ENCODE measurements around the gene CUX1. TPM values are rescaled to one million over a fixed set of nuclear protein-coding genes. Genes with fewer than 3 reads are reported as not detected.
"Not testable (repeated sequence)": the region's sequence is repeated elsewhere in the genome, so short reads cannot be mapped to it uniquely, and the experiment has no call there.

The CUX1 gene
- total RNA-seq, 1 donor from 2014 or later: 48.9 TPM

GRCh38 chr7:102149416-102149815 lies 332.0 kb downstream of the CUX1 start:
- DNase-seq: no peak

DNA sequence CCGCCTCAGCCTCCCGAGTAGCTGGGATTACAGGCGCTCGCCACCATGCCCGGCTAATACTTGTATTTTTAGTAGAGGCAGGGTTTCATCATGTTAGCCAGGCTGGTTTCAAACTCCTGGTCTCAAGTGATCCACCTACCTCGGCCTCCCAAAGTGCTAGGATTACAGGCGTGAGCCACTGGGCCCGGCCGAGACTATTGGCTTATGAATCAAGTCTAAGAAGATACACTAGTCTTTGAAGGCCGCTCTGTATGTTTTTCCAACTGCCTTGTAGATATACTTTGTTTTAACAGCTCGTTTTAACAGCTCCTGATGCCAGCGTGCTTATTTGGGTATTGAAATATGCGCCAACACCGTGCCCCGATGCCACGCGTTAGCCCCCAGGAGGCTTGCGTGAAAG lies 332.8 kb downstream of the CUX1 start:
- no peak for DNase-seq

GRCh38 chr7:102152672-102153598 lies 335.5 kb downstream of the CUX1 start:
- DNase-seq: no peak

GRCh38 chr7:102153599-102153946 lies 336.1 kb downstream of the CUX1 start:
- no peak for DNase-seq

- no peak for DNase-seq
Observed at GRCh38 chr7:102154425-102154824, 337.0 kb downstream of the CUX1 start.

DNA sequence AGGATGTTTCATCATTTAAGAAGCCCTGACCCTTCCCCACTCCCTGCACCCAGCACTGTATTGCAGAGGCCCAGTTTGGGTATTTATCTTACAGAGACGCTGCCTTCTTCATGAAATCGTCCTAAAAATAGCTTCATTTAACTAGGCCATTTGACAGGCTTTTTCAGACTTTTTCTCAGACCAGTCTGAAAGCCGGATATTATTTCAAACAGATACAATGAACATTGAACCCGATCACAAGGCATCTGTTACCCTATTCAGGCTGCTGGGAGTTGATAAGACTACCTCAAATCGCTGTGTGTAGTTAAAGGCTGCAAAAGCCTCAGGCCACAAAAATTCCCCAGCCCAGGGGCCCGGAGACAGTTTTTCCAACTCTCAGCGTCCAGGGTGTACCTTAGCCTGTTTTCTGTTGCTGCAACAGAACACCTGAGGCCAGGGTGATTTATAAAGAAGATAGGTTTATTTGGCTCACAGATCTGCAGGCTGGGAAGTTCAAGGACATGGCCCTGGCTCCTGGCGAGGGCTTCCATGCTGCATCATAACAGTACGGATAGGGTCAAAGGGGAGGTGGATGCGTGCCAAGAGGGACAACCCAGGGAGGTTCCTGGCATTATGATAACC lies 338.5 kb downstream of the CUX1 start:
- DNase-seq: no peak

GRCh38 chr7:102156867-102157266 lies 339.4 kb downstream of the CUX1 start:
- DNase-seq: no peak

DNA sequence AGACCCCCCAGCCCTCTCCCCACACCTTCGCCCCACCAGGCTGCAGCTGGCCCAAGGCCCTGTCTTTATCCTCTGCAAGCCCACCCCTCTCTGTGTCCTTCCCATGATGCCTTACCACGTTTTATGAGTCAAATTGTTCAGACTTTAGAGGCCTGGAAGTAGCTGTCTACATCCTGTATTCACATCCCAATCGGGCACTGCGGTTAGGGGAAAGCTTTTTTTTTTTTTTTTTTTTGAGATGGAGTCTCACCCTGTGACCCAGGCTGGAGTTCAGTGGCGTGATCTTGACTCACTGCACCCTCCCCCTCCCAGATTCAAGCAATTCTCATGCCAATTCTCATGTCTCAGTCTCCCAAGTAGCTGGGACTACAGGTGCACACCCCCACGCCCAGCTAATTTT lies 347.7 kb downstream of the CUX1 start:
- DNase-seq: no peak

DNA sequence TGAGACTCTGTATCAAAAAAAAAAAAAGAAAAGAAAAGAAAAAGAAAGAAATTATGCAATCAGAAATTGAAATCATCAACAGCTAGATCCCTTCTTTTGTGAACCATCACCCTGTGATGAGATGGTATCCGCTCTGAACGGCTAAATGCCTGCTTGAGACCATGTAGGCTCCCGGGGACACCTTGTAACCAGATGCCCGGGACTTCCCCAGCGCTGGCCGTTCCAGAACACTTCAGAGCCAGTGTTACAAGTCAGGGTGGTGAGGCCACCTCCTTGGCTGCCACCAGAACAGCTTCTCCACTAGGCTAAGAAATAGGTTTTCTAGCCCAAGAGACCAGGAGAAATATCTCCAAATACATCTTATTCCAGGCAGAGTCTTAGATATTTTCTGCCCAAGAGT lies 349.8 kb downstream of the CUX1 start:
- DNase-seq: no peak

DNA sequence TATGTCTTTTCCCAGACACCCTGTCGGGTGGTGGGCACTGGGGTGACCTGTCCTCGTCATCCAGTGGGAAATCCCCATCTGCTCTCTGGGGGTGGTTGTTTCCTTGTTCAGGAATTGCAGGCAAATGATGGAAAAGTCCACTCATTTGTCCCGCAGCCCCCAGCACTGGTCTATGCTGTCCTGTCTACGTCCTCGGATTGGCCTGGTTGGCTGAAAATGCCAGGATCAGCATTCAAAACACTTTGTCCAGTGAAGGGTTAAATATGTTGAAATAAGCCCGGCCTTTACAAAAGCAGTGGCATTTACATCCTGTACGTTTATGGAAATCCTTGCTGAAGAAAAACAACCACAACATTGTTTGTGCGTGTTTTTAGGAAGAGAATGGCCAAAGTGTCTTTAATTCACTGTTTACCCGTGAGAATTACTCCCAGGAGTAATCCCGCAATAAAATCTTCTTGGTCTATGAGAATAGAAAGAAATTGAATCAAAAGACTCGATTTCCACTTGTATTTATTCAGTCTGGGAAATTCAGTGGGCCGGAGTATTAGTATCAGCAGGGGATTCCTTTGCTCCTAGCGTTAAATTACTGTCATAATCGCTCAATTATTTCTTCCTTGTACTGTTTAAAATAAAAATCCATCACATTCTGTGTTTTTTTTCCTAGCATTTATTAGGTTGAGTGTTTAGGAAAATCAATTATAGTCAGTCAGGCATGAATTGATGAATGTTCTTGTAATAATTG lies 352.4 kb downstream of the CUX1 start:
- DNase-seq: no peak

- no peak for DNase-seq
Observed at GRCh38 chr7:102170393-102170970, 353.1 kb downstream of the CUX1 start.

DNA sequence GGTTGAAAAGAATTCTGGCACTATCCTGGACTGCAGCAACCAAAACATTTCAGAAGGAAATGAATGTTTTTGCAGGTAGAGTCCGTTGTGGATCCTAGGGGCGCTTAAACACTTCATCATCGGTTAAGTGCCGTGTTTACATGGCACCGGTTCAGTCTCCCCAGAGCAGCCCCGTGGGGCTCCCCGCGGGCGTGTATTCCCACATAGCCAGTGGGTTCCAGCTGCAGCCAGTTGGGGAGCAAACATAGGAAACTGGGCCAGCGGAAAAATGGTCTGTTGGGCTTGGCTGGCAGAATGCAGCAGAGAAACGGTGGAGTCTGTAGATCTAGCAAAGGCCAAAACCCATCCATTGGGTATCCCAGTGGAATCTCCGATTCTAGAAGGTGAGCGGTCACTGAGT lies 356.2 kb downstream of the CUX1 start:
- DNase-seq: no peak

DNA sequence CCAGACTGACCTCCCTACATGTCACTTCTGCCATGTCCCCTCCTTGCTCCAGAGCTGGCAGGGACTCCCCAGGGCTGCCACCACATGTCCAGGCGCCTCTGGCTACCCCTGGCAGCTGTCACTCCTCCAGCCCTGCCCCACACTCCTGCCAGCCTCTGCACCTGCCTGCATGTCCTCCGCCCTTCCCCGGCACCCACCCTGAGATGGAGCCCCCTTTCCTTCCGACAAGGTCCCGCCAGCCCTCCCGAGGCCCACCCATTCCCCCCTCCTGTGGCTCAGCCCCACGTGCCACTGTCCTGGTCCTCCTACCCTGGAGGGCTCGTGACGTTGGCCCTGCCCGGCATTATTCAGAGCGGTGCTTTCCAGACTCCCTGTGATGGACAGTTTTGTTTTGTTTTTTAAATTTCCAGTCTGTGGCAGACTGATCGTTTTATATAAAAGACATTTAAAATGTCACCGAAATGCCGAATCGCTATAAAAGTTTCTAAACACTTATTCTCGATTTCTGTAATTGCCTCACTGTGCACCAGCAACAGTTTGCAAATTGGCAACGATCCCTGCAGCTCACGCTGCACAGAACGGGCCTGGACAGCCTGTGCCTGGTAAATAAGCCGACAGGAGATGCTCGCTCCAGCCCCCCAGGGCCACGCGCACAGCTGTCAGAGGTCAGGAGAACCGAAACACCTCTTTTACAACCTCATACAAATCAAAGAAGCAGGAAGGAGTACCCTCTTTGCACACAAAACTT lies 358.2 kb downstream of the CUX1 start:
- DNase-seq: no peak

GRCh38 chr7:102178410-102178809 lies 361.0 kb downstream of the CUX1 start:
- no peak for DNase-seq

DNA sequence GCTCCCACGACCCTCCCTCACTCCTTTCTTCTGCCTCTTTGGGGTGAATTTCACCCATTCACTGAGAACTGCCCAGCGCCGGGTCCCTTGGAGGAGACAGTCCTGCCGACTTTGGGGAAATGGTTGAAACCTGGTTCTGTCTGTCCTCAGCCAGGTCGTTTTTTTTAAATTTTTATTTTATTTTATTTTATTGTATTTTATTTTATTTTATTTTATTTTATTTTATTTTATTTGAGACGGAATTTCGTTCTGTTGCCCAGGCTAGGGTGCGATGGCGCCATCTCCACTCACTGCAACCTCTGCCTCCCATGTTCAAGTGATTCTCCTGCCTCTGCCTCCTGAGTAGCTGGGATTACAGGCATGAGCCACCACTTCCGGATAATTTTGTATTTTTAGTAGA lies 363.3 kb downstream of the CUX1 start:
- no peak for DNase-seq

DNA sequence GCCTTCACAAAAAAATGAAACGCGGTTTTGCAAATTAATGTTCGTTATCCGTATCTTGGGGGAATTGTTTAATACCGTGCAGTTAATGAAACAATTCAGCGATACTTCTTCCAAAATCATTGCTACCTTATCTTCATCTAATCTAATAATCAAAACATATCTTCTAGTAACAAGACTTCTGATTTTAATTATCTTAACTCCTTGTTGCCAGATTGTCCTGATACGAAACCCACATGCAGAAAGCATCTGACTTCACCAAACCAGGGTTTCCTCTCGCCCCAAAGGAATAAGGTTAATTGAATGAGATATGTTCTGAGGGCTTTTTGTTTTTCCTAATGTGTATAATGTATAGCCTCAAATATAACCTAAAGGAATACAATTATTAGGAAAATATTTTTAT lies 364.1 kb downstream of the CUX1 start:
- DNase-seq: no peak

GRCh38 chr7:102182016-102182415 lies 364.6 kb downstream of the CUX1 start:
- DNase-seq: no peak

GRCh38 chr7:102183848-102184247 lies 366.4 kb downstream of the CUX1 start:
- DNase-seq: not testable (repeated sequence)

DNA sequence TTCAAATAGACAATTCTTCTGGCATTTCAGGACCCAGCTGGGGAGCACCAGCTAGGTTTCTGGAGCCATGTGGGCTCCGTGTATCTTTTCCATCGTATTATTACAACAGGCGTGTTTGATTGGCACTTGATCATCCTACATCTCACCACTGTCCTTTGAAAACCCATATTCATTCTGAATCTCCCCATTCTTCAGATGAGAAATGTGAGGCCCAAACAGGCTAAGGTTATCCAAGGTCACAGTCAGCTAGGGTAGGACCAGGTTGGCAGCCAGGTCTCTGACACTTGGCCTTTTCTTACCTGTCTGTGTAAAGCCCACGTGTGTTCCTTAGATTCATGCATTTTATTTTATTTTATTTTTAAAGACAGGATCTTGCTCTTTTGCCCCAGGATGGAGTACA lies 366.9 kb downstream of the CUX1 start:
- DNase-seq: no peak

GRCh38 chr7:102185796-102186195 lies 368.4 kb downstream of the CUX1 start:
- no peak for DNase-seq

- no peak for DNase-seq
Observed at GRCh38 chr7:102186306-102186705, 368.9 kb downstream of the CUX1 start.

GRCh38 chr7:102188746-102189145 lies 371.3 kb downstream of the CUX1 start:
- DNase-seq: no peak

Data from skin of body (tissue), 2 donors.